Lower leg skin (tissue), 4 donors: ENCODE measurements around the gene PDP2. TPM values are rescaled to one million over a fixed set of nuclear protein-coding genes. Genes with fewer than 3 reads are reported as not detected.

Source experiments
- DNase-seq, 2 donors: peaks; one replicate each; pipeline ENCODE4 v3.0.0-alpha.2; 2019; ENCODE audit warnings: low spot score in 2 of 2
- H3K4me3 ChIP-seq: fragments of 200-600 bp; sonication (generic); 2 replicates; pipeline ENCODE4 v1.5.1; 2017; ENCODE audit warnings: mild to moderate bottlenecking, low read depth; ENCODE audit not compliant: poor library complexity, severe bottlenecking
- CTCF ChIP-seq, 3 donors: fragments of 450-650 bp; IDR thresholded peaks; one replicate each; pipeline ENCODE4 v1.5.1; 2016; ENCODE audit warnings: antibody characterized with exemption in 3 of 3, mild to moderate bottlenecking in 3 of 3, moderate library complexity in 2 of 3
- POLR2A ChIP-seq, 2 donors: fragments of 450-650 bp; IDR thresholded peaks; one replicate each; pipeline ENCODE4 v1.6.1; 2016 to 2017; ENCODE audit warnings: antibody characterized with exemption in 2 of 2, mild to moderate bottlenecking in 1 of 2, moderate library complexity in 1 of 2
- WGBS, 2 donors: methylation state at CpG; one replicate each; pipeline ENCODE4 v1.1.5; 2018; 5-methylcytosine and 5-hydroxymethylcytosine counted together
- intact Hi-C: fragments of 100-400 bp; cut with DNase I; formaldehyde crosslinking; loops from one replicate; pipeline ENCODE4 v1.15.0; 2023; ENCODE audit warnings: low total_unique reads
- total RNA-seq, 4 donors: library from RNA; depleted of rRNA; stranded (reverse); fragments of >200 nt; gene quantifications; one replicate each; pipeline ENCODE4 v1.1.0, GENCODE V29; 2016

Gene PDP2
- total RNA-seq, 4 donors from 2014 or later, result 3.2 to 8.8 (median 7.2) TPM

DNA sequence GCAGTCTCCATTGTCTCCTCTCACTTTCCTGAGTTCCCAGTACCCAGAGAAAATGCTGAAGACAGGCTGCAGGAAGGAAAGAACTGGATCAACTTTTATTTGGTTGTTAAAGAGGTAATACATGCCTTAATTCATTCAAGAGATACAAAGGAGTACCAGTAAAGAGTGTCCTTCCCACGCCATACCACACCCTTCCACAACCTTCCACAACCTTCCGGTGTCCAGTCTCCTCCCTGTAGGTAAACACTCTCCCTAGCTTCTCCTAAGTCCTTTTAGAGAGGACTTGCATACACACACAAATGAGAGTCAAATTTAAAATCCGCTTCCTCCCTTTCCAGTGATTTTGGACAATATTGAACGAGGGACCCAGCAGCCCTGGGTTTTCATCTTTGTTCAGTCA lies 38.9 kb upstream of the PDP2 start:
- TF ChIP-seq CTCF (IDR thresholded peaks at IDR 0.05), result no peak
- no peak for TF ChIP-seq POLR2A (IDR thresholded peaks at IDR 0.05)

GRCh38 chr16:66842765-66843164 lies 37.5 kb upstream of the PDP2 start:
- peak in 1 of 2 donors; percentile 73 for DNase-seq
- TF ChIP-seq CTCF (IDR thresholded peaks at IDR 0.05) (no peak), POLR2A (IDR thresholded peaks at IDR 0.05) (no peak)
- WGBS, 2 donors, result 61 to 76% methylated on average over 7 of the region's 7 CpGs
- intact Hi-C loops, result no loop called here
- H3K4me3 ChIP-seq, result no peak overlapping the region

More for the DNA sequence above, 38.9 kb upstream of the PDP2 start:
- no peak overlapping the region for H3K4me3 ChIP-seq
- 80 to 91% methylated on average over 4 of the region's 4 CpGs for WGBS, 2 donors
- peak in 1 of 2 donors; percentile 12 for DNase-seq
- intact Hi-C loops, result no loop called here

- intact Hi-C loops, result no loop called here
- no peak overlapping the region for H3K4me3 ChIP-seq
Measured at GRCh38 chr16:66843191-66843590, 37.1 kb upstream of the PDP2 start.

DNA sequence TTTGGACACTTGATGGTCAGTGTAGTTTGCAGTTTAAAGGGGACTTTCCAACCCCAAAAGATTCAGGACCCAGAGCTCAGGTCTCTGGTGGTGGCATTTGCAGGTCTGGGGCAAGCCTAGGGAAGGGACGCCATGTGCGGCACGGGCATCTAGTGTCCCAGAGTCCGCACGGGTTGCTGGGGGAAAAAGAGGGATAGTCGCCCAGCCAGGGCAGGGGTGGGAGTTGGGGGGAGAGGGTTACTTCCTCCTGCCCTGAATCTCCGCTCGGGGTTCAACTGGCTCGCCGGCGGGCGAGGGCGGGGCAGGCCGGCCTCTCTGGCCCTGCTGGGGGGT lies 36.3 kb upstream of the PDP2 start:
- TF ChIP-seq CTCF (IDR thresholded peaks at IDR 0.05) (no peak), POLR2A (IDR thresholded peaks at IDR 0.05) (no peak)
- H3K4me3 ChIP-seq, result no peak overlapping the region
- DNase-seq, result no peak
- WGBS, 2 donors, result 27 to 50% methylated on average over 7 to 14 of the region's 14 CpGs
- intact Hi-C loops, result no loop called here

More at GRCh38 chr16:66843191-66843590, 37.1 kb upstream of the PDP2 start:
- TF ChIP-seq CTCF (IDR thresholded peaks at IDR 0.05) (no peak), POLR2A (IDR thresholded peaks at IDR 0.05) (no peak)
- 100% methylated on average over 2 of the region's 2 CpGs for WGBS, 2 donors
- peak in 1 of 2 donors; percentile 48 for DNase-seq

DNA sequence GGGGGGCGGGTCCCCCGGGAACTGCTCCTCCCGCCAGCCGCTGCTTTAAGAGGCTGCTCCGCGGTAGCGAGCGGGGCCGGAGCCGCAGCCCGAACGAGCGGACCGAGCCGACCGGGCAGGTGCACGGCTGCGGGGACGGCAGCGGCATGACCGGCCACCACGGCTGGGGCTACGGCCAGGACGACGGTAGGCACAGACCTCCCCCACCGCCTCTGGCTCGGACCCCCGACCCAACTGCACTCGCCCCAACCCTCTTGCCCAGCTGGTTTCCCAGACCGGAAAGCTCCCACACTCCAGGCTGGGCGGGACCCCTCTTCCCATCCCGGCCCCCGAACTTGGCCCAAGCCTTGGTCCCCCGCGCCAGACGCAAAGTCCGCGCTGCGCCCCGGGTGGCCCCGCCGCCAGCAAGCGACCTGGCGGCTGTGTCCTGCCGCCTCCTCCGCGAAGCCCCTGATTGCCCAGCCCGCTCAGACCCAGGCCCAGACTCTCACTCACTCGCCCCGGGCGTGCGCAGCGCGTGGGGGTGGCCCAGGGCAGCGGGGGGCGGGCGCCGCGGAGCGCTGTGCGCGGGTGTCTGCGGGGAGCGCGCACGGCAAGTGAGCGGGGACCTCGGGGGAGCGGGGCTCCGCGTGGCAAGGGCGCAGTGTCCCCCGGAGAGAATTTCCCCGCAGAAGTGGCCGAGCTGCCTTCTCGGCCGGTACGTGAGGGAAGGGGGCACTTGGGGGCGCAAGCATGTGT lies 35.8 kb upstream of the PDP2 start, which contains the start of gene CA7:
Gene CA7 (plus strand): TSS at position 73 of the 738 bp plus-strand sequence. CDS start 74 bp downstream, at position 147.
- 1% methylated on average over 40 to 65 of the region's 79 CpGs for WGBS, 2 donors
- peak in 1 of 2 donors; percentile 80 for DNase-seq
- intact Hi-C loops, result no loop called here
- no peak for TF ChIP-seq POLR2A (IDR thresholded peaks at IDR 0.05)
- H3K4me3 ChIP-seq, result peak within 1 kb of the TSS; percentile 26

DNA sequence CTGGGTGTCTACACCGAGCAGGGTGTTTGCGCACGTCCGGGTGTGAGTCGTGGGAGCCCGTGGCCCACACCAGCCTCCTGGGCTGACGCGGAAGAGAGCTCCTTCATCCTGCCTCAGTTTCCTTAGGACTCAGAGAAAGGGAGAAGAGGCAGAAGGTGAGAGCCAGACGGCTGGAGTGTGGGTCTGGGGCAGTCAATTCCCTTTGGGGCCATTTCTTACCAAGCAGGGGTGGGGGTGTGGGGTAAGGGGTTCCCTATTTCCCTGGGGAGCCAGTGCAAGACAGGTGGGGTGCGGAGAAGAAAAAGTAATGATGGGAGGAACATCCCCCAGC lies 35.3 kb upstream of the PDP2 start:
- intact Hi-C loops, result no loop called here
- 9 to 14% methylated on average over 10 of the region's 10 CpGs for WGBS, 2 donors
- no peak overlapping the region for H3K4me3 ChIP-seq
- peak in 1 of 2 donors; percentile 50 for DNase-seq
- TF ChIP-seq CTCF (IDR thresholded peaks at IDR 0.05) (no peak), POLR2A (IDR thresholded peaks at IDR 0.05) (no peak)
